ENCODE measurements around the gene PLA2R1.

The PLA2R1 gene

DNA sequence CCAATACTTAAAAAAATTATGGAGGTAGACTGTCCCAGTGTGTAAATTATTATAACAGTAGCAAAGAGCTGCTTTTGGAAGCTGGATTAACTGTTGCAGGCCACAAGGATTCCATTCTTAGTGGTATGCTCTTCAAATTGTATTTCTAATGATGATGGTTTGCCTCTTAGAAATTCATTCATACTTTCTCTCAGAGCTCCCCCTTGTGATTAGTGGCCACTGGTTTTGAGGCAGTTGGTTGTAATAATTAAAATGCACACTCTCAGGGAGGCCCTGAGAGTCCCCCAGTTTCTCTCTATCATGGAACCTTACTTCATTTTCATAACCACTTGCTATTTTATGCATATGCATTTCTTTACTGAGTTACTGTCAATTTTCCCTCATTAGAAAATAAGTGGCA is 122.5 kb downstream of the PLA2R1 start:
- in situ Hi-C loops (cut with MboI; ENCODE audit: low sequenced_read_pairs), result no loop called here

DNA sequence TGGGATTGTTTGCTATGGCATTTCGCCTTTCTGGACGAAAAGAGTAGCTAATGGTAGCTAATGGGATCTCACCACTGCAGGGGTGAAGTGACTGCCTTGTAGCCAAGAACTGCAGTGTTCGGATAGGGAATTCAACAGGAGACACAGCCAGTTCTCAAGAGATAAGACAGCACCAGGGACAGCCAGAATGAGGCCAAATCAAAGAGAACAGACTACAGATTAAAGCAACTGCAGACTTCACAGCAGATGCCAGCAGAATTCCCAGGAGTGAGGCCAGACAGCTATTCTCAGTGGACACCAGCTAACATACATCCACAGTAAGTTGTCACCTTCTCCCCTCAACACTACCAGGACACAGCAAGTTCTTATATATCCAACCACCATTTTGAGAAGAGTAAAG is 124.0 kb downstream of the PLA2R1 start:
- in situ Hi-C loops (cut with MboI; ENCODE audit: low sequenced_read_pairs), result no loop called here

DNA sequence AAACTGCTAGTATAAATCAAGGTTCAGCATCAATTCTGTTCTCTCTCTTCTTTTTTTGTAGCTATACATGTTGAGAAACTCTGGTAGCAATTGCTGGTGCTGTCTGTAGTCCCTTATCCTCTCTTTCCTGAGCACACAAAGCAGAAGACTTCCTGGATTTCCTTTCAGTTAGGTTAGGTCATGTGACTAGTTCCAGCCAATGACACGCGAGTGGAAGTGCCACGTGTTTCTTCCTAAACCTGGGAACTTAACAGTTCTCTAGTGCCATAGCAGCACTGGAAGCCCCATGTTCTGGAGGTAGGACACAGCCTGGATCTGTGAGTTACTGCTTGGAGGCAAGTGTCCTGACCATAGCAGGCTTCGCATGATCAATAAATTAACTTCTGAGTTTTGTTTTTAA is 125.9 kb downstream of the PLA2R1 start:
- in situ Hi-C loops (cut with MboI; ENCODE audit: low sequenced_read_pairs), result no loop called here

DNA sequence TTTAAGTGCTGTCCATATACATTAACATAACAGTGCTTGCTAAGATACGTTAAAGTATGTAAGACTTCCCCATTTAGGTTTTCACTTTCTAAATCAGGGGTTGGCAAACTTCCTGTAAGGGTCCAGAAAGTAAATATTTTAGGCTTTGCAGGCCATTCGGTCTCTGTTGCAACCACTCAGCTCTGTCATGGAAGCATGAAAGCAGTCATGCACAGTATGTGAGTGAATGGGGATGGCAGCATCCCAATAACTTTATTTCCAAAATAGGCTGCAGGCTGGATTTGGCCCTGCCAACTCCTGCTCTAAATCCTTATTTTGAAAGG is 128.7 kb downstream of the PLA2R1 start:
- in situ Hi-C loops (cut with MboI; ENCODE audit: low sequenced_read_pairs), result no loop called here

DNA sequence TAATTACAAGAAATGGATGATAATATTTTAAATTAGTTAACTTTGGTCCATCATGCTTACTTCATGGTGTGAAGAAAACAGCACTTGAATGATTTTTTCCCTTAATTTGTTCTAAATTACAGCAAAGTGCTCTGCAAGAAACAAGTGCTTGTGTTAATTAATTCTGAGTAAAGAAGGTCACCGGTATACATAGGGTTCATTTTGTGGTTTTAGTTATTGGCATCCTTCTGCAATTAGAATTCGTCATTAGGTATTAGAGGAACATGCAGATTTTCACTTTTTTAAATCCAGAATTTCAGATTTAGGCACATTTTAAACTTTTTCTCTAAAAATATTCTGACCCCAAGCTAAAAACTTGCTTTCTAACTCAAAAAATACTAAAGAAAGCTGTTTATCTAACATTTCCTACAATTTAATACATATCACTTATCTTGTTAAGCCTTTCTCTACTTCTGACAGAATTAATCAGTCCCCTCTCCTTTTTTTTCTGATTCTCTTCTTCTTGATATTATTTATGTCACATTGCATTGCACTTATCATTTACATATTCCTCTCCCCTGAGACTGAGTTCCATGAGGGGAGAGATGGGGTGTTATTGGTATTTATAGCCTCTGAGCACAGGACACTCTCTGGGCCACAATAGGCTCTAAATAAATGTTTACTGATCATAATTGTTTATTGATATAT is 129.2 kb downstream of the PLA2R1 start:
- in situ Hi-C loops (cut with MboI; ENCODE audit: low sequenced_read_pairs), result no loop called here

DNA sequence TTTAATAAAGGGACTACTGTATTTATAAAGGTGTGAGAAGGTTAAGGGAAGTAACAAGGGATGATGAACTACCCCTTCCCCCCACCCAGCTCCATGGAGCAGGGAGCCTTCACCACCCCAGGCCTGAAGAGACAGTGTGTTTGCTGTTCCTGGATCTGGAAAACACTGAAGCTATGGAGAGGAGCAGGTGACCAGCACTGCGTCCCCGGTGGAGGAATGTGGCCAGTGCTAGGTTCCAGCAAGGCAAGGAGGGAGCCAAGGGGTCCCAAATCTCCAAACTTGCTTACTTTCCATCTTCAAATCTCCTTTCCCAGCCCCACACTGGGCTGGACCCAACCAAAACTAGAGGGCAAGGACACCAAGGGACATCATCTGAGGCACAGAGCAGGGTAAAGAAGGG is 135.7 kb downstream of the PLA2R1 start:
- in situ Hi-C loops (cut with MboI; ENCODE audit: low sequenced_read_pairs), result no loop called here

DNA sequence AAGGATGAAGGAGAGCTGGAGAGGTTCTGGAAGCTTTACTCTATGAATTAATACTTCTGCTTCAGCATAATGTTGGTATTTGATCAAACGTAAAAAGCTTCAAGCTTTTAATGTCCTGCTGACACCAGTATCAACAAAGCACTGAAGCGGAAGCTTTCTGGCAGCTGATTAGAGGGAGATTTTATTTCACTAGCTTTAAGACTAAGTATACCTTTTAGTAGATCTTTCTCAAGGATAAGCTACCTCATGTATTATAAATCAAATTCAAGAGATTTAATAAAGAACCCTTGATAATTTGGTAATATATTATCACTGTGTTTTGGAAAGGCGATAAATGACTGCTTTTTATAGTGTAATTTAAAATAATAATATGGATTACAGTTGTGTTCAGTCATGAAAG is 136.4 kb downstream of the PLA2R1 start:
- in situ Hi-C loops (cut with MboI; ENCODE audit: low sequenced_read_pairs), result no loop called here

DNA sequence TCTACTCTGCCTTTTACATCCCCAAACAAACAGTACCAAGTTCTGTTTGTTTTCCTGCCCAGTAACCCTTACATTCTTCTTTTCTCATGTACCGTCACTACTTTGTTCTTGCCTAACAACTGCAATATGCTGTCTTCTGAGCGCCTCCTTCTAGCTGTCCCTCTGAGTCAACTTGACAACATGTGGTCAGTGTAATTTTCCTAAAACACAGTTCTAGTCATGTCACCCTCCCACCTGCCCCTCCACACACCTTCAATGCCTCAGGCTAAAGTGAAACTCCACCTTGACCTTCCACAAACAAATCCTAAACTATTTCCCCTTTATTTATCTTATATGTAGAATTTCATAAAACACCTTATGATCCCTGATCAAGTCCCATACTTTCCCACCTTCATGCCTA is 139.9 kb downstream of the PLA2R1 start:
- in situ Hi-C loops (cut with MboI; ENCODE audit: low sequenced_read_pairs), result no loop called here

DNA sequence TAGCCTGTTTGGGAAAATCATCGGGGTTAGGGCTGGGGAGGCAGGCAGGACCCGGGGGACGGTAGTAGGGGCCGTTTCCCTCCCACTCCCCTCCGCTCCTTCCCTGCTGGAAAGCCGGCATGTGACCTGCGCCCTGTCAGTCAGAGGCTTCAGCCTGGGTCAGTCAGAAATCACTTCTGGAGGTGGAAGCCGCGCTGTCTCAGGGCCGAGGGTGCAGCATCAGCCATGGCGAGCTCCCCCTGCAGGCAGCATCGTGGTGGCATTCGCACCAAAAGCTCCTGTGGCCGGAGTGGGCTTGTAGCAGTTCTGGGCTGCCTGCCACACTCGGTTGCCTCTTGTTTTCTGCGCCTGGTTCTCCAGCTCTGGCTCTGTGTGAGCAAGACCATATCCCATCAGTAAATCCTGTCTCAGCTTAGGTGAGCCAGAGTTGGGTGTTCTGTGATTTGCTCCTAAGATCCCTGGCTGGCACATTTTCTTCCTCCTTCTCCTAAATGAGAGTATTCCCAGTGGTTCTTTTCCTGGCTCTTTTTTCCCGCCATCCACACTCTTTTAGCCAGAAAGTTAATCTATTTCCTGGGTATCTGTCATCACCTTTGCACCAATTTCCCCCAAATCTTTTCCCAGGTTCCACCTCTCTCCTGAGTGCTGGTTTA is 140.5 kb downstream of the PLA2R1 start:
- in situ Hi-C loops (cut with MboI; ENCODE audit: low sequenced_read_pairs), result no loop called here

DNA sequence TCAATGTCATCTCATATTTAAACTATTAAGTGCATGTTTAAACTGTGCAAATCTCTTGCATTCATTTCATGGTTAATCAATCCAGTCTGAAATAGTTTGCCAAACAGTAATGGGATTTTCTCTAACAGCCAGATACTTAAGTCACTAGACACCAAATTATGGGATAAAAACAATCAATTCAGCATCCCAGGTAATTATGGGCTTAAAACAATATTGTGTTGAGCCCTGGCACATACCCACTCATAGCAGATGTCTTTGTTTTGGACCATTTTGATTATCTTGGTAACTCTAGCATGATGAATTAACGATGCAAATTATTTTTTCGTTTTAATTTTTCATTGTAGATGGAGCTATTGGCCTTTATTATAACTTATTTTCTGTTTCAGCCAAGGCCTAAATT is 145.9 kb downstream of the PLA2R1 start:
- in situ Hi-C loops (cut with MboI; ENCODE audit: low sequenced_read_pairs), result no loop called here

DNA sequence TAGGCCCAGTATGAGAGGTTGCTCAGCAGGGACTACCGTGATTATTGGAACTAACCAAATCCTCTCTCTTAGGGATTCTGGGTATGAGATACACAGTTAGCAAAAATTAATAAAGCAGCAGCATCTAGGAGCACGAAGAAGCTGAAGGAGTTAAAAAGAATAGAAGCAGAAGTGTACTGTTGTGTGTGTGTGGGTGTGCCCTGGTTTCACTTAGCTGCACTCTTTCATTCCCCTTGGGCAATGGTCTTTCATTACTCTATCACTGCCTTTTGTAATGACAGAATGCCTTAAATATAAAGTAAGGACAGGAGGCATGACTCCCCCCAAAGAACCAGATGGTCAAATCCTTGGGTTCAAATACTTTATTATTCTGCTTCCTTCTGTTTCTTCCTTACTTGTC is 148.5 kb downstream of the PLA2R1 start:
- in situ Hi-C loops (cut with MboI; ENCODE audit: low sequenced_read_pairs), result no loop called here

DNA sequence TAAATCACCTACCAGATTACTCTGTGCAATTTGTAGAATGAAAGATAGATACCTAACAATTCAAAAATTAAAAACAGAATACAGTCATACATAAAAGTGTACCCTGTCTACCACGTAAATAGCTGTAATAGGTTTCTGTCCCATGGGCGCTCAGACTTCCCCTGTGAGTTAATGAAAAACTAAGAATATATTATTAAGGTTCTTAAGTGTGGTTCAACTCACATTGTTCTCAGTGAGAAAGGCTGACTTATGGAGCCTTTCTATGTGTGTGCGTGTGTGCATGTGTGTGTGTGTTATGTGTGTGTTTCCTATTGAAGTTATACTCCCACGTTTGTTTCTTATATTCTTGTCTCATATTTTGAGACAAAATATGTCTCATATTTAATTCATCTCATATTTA is 149.8 kb downstream of the PLA2R1 start:
- in situ Hi-C loops (cut with MboI; ENCODE audit: low sequenced_read_pairs), result no loop called here

DNA sequence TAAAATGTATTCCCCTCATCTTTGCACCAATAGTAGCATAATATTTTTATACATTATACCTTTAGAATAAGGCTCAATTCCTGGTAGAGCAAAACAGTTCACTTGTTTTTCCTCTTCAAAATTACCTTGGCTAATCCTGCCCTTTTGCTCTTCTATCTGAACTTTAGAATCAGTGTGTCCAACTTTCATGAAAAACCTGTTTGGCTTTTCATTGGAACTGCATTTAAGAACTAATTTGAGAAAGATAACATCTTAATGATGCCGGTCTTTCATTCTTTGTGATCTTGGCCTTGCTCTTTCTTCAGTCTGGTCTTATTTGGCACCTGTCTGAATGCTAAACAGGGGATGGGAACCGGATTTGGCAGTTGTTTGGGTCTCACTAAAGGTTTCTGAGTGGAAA is 151.5 kb downstream of the PLA2R1 start:
- in situ Hi-C loops (cut with MboI; ENCODE audit: low sequenced_read_pairs), result no loop called here

DNA sequence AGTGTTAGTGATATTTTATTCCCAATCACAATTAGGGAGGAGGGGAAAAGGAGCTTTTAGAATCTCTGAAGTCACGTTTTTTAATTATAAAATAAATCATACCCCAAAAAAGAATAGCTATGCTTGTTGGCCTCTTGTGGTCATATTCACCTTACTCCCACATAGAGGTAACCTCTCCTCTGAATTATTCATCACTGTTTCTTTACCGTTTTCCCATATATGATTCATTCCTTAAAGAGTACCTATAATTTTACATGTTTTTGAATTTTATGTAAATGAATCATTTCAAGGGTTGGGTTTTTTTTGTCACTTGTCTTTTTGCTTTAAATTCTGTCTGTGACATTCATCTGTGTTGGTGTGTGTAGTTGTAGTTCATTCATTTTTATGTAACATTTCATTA is 153.8 kb downstream of the PLA2R1 start:
- in situ Hi-C loops (cut with MboI; ENCODE audit: low sequenced_read_pairs), result no loop called here

DNA sequence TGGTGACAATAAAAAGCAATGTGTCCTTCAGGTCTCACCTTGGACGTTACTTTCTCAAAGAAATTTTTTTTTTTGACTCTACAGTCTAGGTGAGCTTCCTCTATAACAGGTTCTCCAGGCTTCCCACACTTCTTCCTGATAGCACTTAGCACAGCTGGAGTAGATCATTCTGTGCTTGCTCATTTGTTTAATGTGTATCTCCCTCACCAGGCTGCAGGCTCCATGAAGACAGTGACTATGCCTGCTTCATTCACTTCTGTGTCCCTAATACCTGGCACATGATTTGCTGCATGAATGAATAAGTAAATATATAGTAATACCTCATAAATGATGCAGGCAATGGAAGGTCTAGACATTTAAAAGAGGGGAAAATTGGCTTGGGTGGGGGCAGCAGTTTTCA is 154.5 kb downstream of the PLA2R1 start:
- in situ Hi-C loops (cut with MboI; ENCODE audit: low sequenced_read_pairs), result no loop called here

DNA sequence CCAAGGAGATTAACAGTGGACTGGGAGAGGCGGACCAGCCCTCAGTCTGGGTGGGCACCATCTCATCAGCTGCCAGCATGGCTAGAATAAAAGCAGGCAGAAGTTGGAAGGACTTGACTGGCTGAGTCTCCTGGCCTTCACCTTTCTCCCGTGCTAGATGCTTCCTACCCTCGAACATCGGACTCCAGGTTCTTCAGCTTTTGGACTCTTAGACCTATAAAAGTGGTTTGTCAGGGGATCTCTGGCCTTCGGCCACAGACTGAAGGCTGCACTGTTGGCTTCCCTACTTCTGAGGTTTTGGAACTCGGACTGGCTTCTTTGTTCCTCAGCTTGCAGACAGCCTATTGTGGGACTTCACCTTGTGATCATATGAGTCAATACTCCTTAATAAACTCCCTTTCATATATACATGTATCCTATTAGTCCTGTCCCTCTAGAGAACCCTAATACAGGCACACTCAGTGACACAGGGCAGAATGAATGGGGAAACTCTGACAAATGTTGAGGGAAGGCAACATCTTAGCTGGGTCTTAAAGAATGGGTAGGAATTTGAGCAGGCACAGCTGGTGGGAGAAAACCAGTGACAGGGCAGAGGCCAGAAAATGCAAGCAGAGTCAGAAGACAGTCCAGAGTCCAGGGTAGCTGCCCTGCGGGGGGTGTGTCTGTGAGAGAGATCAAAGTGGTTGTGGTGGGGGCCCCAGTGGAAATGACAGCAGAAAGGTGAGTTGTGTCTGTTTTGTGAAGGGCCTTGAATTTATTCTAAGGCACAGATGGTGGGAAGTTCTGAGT is 156.3 kb downstream of the PLA2R1 start:
- in situ Hi-C loops (cut with MboI; ENCODE audit: low sequenced_read_pairs), result no loop called here

DNA sequence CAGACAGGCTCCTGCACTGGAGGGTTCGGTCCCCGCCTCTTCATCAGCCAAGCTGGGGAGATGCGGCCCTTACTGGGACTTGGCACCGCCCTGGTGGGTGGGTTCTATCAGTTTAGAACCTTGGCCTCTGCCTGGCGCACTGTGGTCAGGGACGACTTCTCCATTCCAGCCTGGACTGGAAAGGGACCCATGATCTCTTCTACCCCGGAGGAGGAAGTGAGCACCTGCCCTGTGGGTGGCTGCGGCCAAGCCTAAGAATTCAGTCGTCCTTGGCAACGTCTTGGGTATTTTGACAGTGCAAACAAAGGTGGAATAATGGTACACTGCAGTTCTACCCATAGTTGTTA is 157.5 kb downstream of the PLA2R1 start:
- in situ Hi-C loops (cut with MboI; ENCODE audit: low sequenced_read_pairs), result no loop called here

DNA sequence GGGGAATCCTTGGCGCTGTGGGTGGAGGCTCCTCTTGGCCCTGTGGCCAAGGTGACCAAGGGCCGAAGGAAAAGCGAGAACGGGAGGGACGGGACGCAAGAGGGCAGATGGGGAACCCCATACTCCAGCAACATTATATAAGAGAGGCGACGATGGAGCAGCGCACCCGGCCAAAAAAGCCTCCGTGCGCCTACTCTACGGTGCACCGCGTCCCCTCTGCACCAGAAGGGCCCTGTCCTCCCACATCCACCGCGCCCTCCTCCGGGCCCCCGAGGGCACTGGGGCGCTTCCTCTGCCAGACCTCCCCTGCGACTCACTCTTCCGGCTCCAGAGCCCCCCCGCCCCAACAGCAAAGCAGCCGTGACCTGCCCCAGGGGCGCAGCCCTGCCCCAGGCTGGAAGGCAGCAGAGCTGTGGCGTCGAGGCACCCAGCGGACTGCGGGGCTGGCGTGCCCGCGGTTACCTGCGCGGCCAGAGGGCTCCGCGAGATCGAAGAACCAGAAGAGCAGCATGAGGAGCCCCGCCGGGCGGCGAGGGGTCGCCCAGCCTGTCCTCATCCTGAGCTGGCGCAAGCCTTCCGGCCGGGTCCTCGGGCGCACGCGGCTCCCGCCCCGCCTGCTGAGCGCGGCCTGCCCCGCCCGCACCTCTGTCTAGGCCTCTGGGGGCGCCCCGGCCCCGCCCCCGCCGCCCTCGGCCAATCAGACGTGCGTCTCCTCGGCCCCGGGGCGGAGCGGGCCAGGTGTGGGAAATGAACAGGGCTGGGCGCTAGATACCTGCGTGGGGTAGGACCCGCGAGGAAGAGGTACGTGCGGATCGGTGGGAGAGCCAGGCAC is 158.1 kb downstream of the PLA2R1 start, which contains the start of gene LY75:
LY75 (minus strand) TSS at position 630 of the 832 bp plus-strand sequence.
- in situ Hi-C loops (cut with MboI; ENCODE audit: low sequenced_read_pairs), result no loop called here

DNA sequence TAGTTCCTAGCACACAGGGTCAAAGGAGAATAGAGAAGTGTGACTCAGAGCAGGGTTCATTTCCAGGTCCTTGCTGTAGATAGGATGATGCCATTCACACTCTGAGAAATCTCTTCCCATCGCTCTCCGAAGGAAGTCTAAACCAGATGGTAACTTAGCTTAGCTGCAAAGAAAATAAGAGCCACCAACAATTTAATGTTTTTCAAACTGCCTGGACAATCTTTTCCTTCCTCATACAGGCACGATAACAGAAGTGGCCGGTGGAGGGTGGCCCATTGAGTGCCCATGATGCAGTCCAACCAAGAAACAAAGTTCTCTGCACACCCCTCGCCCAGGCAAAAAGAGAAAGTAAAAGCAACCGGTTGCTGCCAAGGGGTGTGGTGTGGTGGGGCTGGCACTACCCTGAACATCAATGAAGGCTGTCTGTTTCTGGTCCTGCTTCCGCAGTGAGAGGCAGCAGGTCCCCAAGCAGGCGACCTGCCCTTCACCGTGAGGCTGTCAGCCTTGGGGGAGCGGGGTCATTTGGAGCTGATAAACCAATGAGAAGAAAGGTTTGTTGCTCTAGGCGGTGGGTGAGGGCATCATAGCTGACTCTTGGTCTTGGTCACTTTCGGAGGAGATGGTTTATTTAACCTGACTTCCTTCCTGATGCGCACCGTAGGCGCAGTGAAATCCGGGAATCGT is 158.8 kb downstream of the PLA2R1 start:
- in situ Hi-C loops (cut with MboI; ENCODE audit: low sequenced_read_pairs), result no loop called here

DNA sequence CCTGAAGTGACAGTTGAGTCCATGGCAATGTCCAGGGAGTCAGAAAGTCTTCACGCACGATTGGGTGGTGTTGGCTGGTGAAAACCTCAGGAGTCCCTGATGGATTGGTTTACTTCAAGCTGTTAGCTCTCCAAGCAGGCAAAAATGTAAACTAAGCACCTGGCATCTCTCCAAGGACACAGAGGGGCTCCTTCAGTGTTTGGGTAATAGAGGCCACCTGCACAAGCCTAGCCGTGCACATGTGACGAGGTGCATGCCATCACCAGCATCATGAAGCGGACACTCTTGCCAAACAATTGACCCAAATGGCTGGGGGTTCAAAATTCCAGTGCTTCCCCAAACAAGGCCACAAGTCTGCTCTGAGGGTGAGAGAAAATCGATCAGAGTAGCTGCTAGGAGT is 159.7 kb downstream of the PLA2R1 start:
- in situ Hi-C loops (cut with MboI; ENCODE audit: low sequenced_read_pairs), result no loop called here

DNA sequence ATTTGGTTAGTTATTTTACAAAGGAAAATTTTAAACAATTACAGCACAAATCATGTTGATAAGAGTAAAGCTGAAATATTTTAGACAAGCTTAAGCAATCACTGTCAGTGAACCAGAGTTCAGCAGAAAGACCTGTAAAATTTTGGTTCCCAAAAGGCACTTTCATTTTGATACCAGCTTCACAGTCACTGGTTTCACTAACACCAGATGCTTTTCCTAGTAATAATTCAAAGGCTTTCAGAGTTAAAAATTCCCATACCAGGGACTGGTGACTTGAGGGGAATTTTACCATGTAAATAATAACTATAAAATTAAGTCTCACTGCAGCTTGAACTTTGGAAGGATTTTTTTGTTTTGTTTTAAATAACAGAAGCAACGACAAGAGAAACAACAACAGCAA is 162.1 kb downstream of the PLA2R1 start:
- in situ Hi-C loops (cut with MboI; ENCODE audit: low sequenced_read_pairs), result no loop called here

Measured in HL-60/S4 treated with retinoic acid at 250 ng/mL for 4 days and 3 days (cell line).